Measurements from ENCODE around the gene SST. TPM values are rescaled to one million over a fixed set of nuclear protein-coding genes. Genes with fewer than 3 reads are reported as not detected.

Gene SST
- total and polyA plus RNA-seq, 4 donors = not detected

- TF ChIP-seq JUND (IDR thresholded peaks at IDR 0.05) = no peak
- TF ChIP-seq SP1 (IDR thresholded peaks at IDR 0.05) = no peak
- TF ChIP-seq RAD21 (IDR thresholded peaks at IDR 0.05) = no peak
- TF ChIP-seq HNF4G (IDR thresholded peaks at IDR 0.05) = no peak
- no peak for TF ChIP-seq RXRA (IDR thresholded peaks at IDR 0.05)
- no peak for TF ChIP-seq YY1 (IDR thresholded peaks at IDR 0.05)
- TF ChIP-seq TAF1 (conservative IDR thresholded peaks at IDR 0.05) = no peak
- TF ChIP-seq ATF3 (IDR thresholded peaks at IDR 0.05) = no peak
- TF ChIP-seq HNF4A (conservative IDR thresholded peaks at IDR 0.05) = no peak
- TF ChIP-seq, protein P1, sequence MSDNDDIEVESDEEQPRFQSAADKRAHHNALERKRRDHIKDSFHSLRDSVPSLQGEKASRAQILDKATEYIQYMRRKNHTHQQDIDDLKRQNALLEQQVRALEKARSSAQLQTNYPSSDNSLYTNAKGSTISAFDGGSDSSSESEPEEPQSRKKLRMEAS (IDR thresholded peaks at IDR 0.05) = no peak
- TF ChIP-seq GABPA (IDR thresholded peaks at IDR 0.05 in 1 of 2, conservative IDR thresholded peaks at IDR 0.05 in 1 of 2) = no peak
- TF ChIP-seq NR2F2 (IDR thresholded peaks at IDR 0.05) = no peak
- TF ChIP-seq EGR1 (IDR thresholded peaks at IDR 0.05; ENCODE audit: low read depth in 2 of 2) = no peak
- TF ChIP-seq FOXA1 (IDR thresholded peaks at IDR 0.05) = no peak
- TF ChIP-seq, protein P2, sequence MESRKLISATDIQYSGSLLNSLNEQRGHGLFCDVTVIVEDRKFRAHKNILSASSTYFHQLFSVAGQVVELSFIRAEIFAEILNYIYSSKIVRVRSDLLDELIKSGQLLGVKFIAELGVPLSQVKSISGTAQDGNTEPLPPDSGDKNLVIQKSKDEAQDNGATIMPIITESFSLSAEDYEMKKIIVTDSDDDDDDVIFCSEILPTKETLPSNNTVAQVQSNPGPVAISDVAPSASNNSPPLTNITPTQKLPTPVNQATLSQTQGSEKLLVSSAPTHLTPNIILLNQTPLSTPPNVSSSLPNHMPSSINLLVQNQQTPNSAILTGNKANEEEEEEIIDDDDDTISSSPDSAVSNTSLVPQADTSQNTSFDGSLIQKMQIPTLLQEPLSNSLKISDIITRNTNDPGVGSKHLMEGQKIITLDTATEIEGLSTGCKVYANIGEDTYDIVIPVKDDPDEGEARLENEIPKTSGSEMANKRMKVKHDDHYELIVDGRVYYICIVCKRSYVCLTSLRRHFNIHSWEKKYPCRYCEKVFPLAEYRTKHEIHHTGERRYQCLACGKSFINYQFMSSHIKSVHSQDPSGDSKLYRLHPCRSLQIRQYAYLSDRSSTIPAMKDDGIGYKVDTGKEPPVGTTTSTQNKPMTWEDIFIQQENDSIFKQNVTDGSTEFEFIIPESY (IDR thresholded peaks at IDR 0.05) = no peak
- TF ChIP-seq, protein P3, sequence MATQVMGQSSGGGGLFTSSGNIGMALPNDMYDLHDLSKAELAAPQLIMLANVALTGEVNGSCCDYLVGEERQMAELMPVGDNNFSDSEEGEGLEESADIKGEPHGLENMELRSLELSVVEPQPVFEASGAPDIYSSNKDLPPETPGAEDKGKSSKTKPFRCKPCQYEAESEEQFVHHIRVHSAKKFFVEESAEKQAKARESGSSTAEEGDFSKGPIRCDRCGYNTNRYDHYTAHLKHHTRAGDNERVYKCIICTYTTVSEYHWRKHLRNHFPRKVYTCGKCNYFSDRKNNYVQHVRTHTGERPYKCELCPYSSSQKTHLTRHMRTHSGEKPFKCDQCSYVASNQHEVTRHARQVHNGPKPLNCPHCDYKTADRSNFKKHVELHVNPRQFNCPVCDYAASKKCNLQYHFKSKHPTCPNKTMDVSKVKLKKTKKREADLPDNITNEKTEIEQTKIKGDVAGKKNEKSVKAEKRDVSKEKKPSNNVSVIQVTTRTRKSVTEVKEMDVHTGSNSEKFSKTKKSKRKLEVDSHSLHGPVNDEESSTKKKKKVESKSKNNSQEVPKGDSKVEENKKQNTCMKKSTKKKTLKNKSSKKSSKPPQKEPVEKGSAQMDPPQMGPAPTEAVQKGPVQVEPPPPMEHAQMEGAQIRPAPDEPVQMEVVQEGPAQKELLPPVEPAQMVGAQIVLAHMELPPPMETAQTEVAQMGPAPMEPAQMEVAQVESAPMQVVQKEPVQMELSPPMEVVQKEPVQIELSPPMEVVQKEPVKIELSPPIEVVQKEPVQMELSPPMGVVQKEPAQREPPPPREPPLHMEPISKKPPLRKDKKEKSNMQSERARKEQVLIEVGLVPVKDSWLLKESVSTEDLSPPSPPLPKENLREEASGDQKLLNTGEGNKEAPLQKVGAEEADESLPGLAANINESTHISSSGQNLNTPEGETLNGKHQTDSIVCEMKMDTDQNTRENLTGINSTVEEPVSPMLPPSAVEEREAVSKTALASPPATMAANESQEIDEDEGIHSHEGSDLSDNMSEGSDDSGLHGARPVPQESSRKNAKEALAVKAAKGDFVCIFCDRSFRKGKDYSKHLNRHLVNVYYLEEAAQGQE (IDR thresholded peaks at IDR 0.05) = no peak
- Histone ChIP-seq H3K9me3 (ENCODE audit: control insufficient read depth in 4 of 4, low read length in 3 of 4) (no peaks in the 10 kb centered on the region), H3K36me3 (ENCODE audit: control insufficient read depth in 4 of 4, insufficient read depth in 3 of 4, low read depth in 1 of 4, low read length in 3 of 4) (no peaks in the 10 kb centered on the region), H3K4me3 (ENCODE audit: low read depth in 1 of 3, low read length in 3 of 3) (no peak overlapping the region), H3K27me3 (ENCODE audit: control insufficient read depth in 4 of 4, insufficient read depth in 4 of 4, low read length in 3 of 4) (no peaks in the 10 kb centered on the region), H3K9ac (ENCODE audit: low read depth in 1 of 2, low read length in 2 of 2) (no peak overlapping the region), H3K4me1 (ENCODE audit: control insufficient read depth in 4 of 4, insufficient read depth in 4 of 4, low read length in 3 of 4) (peaks cover 0 to 4% (median 1%) of the 10 kb centered on the region in 4 donors), H3K27ac (ENCODE audit: low read depth in 1 of 2, low read length in 2 of 2) (no peak overlapping the region)
- no peak for DNase-seq (ENCODE audit: low spot score)
- WGBS = 88% methylated on average over 2 of the region's 2 CpGs
These were observed 43.6 kb downstream of the SST start for GRCh38 chr3:187626581-187626980.

GRCh38 chr3:187624588-187624987, 45.6 kb downstream of the SST start:
- Histone ChIP-seq H3K27ac (ENCODE audit: low read depth in 1 of 2, low read length in 2 of 2) (no peak overlapping the region), H3K9ac (ENCODE audit: low read depth in 1 of 2, low read length in 2 of 2) (no peak overlapping the region), H3K9me3 (ENCODE audit: control insufficient read depth in 4 of 4, low read length in 3 of 4) (no peaks in the 10 kb centered on the region), H3K36me3 (ENCODE audit: control insufficient read depth in 4 of 4, insufficient read depth in 3 of 4, low read depth in 1 of 4, low read length in 3 of 4) (no peaks in the 10 kb centered on the region), H3K27me3 (ENCODE audit: control insufficient read depth in 4 of 4, insufficient read depth in 4 of 4, low read length in 3 of 4) (no peaks in the 10 kb centered on the region), H3K4me1 (ENCODE audit: control insufficient read depth in 4 of 4, insufficient read depth in 4 of 4, low read length in 3 of 4) (peaks cover 0 to 4% (median 1%) of the 10 kb centered on the region in 4 donors), H3K4me3 (ENCODE audit: low read depth in 1 of 3, low read length in 3 of 3) (no peak overlapping the region)
- no peak for DNase-seq (ENCODE audit: low spot score)
- 76% methylated on average over 4 of the region's 4 CpGs for WGBS
- TF ChIP-seq HNF4A (conservative IDR thresholded peaks at IDR 0.05) (no peak), JUND (IDR thresholded peaks at IDR 0.05) (no peak), RXRA (IDR thresholded peaks at IDR 0.05) (no peak), HNF4G (IDR thresholded peaks at IDR 0.05) (no peak), EGR1 (IDR thresholded peaks at IDR 0.05; ENCODE audit: low read depth in 2 of 2) (no peak), SP1 (IDR thresholded peaks at IDR 0.05) (no peak)
- TF ChIP-seq, protein P3 (IDR thresholded peaks at IDR 0.05) = no peak

Data from liver (tissue), 9 donors.